HepG2 (cell line): ENCODE results near the gene TCERG1. TPM values are rescaled to one million over a fixed set of nuclear protein-coding genes. Genes with fewer than 3 reads are reported as not detected.

Experiments used
- FOSL1 ChIP-seq: sonication (generic); formaldehyde crosslinking; IDR thresholded peaks from 2 replicates; pipeline ENCODE4 v1.9.0; 2021; ENCODE audit warnings: missing genetic modification reagents, borderline replicate concordance
- HIVEP1 ChIP-seq: sonication (generic); formaldehyde crosslinking; IDR thresholded peaks from 2 replicates; pipeline ENCODE4 v1.4.0; 2020; ENCODE audit warnings: mild to moderate bottlenecking, missing genetic modification reagents
- NFYB ChIP-seq: sonication (generic); formaldehyde crosslinking; IDR thresholded peaks from 2 replicates; pipeline ENCODE4 v1.4.0; 2020; ENCODE audit warnings: missing genetic modification reagents
- SPEN ChIP-seq: sonication (generic); formaldehyde crosslinking; IDR thresholded peaks from 2 replicates; pipeline ENCODE4 v1.5.1; 2020; ENCODE audit warnings: low read depth, mild to moderate bottlenecking, missing genetic modification reagents
- ZNF703 ChIP-seq: sonication (generic); formaldehyde crosslinking; IDR thresholded peaks from 2 replicates; pipeline ENCODE4 v1.5.1; 2020; ENCODE audit warnings: missing genetic modification reagents, mild to moderate bottlenecking, moderate library complexity, borderline replicate concordance
- ZNF766 ChIP-seq: sonication (generic); formaldehyde crosslinking; IDR thresholded peaks from 2 replicates; pipeline ENCODE4 v1.5.0; 2020; ENCODE audit warnings: missing genetic modification reagents, borderline replicate concordance
- polyA plus RNA-seq, 8 experiments: library from polyadenylated mRNA; depleted of rRNA in 3 of 8; stranded (reverse) in 7 of 8; unstranded in 1 of 8; fragments of >200 nt; fragmentation: Illumina TruSeq in 4 of 8; extraction: Trizol in 4 of 8; gene quantifications; 2 replicates each; pipeline versions ENCODE4 v1.2.1 to v1.2.3, GENCODE V29; 2011 to 2016; ENCODE audit warnings: low read depth in 4 of 8, missing spikeins in 1 of 8, mixed read lengths in 1 of 8; ENCODE audit not compliant: insufficient read depth in 1 of 8
- total RNA-seq, 5 experiments: library from RNA; depleted of rRNA; stranded (reverse); fragments of >200 nt; fragmentation: Illumina TruSeq; extraction: Trizol; gene quantifications; 2 replicates each; pipeline ENCODE4 v1.2.3, GENCODE V29; 2016; ENCODE audit warnings: low read depth in 1 of 5
- TF ChIP-seq, protein P1 (sequence below): fragments of 450-650 bp; IDR thresholded peaks from 2 replicates; pipeline ENCODE4 v1.6.1; 2016
- TF ChIP-seq, protein P2 (sequence below): sonication (generic); formaldehyde crosslinking; IDR thresholded peaks from 2 replicates; pipeline ENCODE4 v1.4.0; 2020; ENCODE audit warnings: missing genetic modification reagents
- TF ChIP-seq, protein P3 (sequence below): sonication (generic); formaldehyde crosslinking; IDR thresholded peaks from 2 replicates; pipeline ENCODE4 v1.4.0; 2020; ENCODE audit warnings: missing genetic modification reagents, borderline replicate concordance
- TF ChIP-seq, protein P4 (sequence below): IDR thresholded peaks from 2 replicates; pipeline ENCODE4 v1.6.1; 2016; ENCODE audit warnings: missing compliant biosample characterization, missing genetic modification reagents, borderline replicate concordance
- TF ChIP-seq, protein P5 (sequence below): sonication (generic); formaldehyde crosslinking; IDR thresholded peaks from 2 replicates; pipeline ENCODE4 v1.8.1; 2022; ENCODE audit warnings: low read depth, mild to moderate bottlenecking, missing genetic modification reagents
- TF ChIP-seq, protein P6 (sequence below): sonication (generic); formaldehyde crosslinking; IDR thresholded peaks from 2 replicates; pipeline ENCODE4 v1.8.1; 2023; ENCODE audit warnings: mild to moderate bottlenecking, missing genetic modification reagents

Gene TCERG1
- total and polyA plus RNA-seq, 2 of the 13 experiments (the other 11 are each of a cell fraction or from before 2014, with no cell fraction given), result 71.7 to 86.6 TPM

DNA sequence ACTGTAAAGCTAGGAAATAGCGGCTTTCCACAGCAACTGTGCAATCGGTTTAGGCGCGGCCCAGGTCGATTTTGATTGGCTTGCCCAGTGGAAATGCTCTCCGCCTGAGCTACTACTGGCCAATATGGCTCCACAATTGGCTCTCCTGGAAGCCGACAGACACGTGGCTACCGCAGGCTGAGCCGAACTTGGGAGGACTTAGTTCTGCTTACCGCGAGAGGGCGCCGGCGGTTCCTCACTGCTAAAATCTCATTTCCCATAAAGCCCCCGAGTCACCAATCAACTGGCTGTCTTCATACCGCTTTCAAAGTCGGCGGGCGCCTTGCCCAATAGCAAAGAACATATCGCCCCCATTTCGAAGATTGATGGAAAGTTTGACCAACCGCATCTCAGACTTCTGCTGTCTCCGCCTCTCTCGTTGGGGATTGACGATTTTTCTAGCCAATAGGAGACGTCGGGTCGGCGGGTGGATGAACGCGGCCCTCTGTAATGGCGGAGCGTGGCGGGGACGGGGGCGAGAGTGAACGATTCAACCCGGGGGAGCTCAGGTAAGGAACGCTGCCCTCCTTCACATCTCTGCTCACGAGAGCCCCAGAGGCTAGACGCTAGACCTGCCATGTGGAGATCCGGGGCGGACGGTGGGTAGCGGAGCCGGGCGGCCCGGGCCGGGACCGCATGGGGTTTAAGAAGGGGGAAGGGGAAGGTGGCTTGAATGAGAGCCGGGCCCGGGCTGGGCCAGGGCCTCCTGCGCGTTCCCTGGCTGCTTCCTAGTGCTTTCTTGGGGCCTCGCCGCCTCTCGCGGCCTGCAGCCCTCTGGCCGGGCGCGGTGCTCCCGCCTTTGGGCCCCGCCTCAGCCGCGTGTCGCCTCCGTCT is at the start of gene TCERG1 (continued):
- TF ChIP-seq, protein P1, sequence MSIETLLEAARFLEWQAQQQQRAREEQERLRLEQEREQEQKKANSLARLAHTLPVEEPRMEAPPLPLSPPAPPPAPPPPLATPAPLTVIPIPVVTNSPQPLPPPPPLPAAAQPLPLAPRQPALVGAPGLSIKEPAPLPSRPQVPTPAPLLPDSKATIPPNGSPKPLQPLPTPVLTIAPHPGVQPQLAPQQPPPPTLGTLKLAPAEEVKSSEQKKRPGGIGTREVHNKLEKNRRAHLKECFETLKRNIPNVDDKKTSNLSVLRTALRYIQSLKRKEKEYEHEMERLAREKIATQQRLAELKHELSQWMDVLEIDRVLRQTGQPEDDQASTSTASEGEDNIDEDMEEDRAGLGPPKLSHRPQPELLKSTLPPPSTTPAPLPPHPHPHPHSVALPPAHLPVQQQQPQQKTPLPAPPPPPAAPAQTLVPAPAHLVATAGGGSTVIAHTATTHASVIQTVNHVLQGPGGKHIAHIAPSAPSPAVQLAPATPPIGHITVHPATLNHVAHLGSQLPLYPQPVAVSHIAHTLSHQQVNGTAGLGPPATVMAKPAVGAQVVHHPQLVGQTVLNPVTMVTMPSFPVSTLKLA, result peak; percentile 56; the same call in 1 of the 2 replicates
- TF ChIP-seq, protein P2, sequence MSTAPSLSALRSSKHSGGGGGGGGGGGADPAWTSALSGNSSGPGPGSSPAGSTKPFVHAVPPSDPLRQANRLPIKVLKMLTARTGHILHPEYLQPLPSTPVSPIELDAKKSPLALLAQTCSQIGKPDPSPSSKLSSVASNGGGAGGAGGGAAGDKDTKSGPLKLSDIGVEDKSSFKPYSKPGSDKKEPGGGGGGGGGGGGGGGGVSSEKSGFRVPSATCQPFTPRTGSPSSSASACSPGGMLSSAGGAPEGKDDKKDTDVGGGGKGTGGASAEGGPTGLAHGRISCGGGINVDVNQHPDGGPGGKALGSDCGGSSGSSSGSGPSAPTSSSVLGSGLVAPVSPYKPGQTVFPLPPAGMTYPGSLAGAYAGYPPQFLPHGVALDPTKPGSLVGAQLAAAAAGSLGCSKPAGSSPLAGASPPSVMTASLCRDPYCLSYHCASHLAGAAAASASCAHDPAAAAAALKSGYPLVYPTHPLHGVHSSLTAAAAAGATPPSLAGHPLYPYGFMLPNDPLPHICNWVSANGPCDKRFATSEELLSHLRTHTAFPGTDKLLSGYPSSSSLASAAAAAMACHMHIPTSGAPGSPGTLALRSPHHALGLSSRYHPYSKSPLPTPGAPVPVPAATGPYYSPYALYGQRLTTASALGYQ (CRISPR knock-in tag), result peak; percentile 41; the same call in 1 of the 2 replicates
- TF ChIP-seq FOSL1, result 0 out of 2 replicates have a peak, but pooled peaks have one; percentile 19
- TF ChIP-seq, protein P3, sequence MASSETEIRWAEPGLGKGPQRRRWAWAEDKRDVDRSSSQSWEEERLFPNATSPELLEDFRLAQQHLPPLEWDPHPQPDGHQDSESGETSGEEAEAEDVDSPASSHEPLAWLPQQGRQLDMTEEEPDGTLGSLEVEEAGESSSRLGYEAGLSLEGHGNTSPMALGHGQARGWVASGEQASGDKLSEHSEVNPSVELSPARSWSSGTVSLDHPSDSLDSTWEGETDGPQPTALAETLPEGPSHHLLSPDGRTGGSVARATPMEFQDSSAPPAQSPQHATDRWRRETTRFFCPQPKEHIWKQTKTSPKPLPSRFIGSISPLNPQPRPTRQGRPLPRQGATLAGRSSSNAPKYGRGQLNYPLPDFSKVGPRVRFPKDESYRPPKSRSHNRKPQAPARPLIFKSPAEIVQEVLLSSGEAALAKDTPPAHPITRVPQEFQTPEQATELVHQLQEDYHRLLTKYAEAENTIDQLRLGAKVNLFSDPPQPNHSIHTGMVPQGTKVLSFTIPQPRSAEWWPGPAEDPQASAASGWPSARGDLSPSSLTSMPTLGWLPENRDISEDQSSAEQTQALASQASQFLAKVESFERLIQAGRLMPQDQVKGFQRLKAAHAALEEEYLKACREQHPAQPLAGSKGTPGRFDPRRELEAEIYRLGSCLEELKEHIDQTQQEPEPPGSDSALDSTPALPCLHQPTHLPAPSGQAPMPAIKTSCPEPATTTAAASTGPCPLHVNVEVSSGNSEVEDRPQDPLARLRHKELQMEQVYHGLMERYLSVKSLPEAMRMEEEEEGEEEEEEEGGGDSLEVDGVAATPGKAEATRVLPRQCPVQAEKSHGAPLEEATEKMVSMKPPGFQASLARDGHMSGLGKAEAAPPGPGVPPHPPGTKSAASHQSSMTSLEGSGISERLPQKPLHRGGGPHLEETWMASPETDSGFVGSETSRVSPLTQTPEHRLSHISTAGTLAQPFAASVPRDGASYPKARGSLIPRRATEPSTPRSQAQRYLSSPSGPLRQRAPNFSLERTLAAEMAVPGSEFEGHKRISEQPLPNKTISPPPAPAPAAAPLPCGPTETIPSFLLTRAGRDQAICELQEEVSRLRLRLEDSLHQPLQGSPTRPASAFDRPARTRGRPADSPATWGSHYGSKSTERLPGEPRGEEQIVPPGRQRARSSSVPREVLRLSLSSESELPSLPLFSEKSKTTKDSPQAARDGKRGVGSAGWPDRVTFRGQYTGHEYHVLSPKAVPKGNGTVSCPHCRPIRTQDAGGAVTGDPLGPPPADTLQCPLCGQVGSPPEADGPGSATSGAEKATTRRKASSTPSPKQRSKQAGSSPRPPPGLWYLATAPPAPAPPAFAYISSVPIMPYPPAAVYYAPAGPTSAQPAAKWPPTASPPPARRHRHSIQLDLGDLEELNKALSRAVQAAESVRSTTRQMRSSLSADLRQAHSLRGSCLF (CRISPR knock-in tag), result 0 out of 2 replicates have a peak, but pooled peaks have one; percentile 26
- TF ChIP-seq HIVEP1 (CRISPR knock-in tag), result no peak; the same call in 1 of the 2 replicates
- peak; percentile 99 for TF ChIP-seq NFYB
- TF ChIP-seq, protein P4, sequence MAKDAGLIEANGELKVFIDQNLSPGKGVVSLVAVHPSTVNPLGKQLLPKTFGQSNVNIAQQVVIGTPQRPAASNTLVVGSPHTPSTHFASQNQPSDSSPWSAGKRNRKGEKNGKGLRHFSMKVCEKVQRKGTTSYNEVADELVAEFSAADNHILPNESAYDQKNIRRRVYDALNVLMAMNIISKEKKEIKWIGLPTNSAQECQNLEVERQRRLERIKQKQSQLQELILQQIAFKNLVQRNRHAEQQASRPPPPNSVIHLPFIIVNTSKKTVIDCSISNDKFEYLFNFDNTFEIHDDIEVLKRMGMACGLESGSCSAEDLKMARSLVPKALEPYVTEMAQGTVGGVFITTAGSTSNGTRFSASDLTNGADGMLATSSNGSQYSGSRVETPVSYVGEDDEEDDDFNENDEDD, result peak; percentile 96
- peak; percentile 57; the same call in 1 of the 2 replicates for TF ChIP-seq ZNF703 (CRISPR knock-in tag)
- TF ChIP-seq, protein P5, sequence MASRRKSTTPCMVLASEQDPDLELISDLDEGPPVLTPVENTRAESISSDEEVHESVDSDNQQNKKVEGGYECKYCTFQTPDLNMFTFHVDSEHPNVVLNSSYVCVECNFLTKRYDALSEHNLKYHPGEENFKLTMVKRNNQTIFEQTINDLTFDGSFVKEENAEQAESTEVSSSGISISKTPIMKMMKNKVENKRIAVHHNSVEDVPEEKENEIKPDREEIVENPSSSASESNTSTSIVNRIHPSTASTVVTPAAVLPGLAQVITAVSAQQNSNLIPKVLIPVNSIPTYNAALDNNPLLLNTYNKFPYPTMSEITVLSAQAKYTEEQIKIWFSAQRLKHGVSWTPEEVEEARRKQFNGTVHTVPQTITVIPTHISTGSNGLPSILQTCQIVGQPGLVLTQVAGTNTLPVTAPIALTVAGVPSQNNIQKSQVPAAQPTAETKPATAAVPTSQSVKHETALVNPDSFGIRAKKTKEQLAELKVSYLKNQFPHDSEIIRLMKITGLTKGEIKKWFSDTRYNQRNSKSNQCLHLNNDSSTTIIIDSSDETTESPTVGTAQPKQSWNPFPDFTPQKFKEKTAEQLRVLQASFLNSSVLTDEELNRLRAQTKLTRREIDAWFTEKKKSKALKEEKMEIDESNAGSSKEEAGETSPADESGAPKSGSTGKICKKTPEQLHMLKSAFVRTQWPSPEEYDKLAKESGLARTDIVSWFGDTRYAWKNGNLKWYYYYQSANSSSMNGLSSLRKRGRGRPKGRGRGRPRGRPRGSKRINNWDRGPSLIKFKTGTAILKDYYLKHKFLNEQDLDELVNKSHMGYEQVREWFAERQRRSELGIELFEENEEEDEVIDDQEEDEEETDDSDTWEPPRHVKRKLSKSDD (CRISPR knock-in tag), result peak; percentile 78; the same call in 1 of the 2 replicates
- TF ChIP-seq ZNF766 (CRISPR knock-in tag), result peak; percentile 35; the same call in 1 of the 2 replicates
- TF ChIP-seq, protein P6, sequence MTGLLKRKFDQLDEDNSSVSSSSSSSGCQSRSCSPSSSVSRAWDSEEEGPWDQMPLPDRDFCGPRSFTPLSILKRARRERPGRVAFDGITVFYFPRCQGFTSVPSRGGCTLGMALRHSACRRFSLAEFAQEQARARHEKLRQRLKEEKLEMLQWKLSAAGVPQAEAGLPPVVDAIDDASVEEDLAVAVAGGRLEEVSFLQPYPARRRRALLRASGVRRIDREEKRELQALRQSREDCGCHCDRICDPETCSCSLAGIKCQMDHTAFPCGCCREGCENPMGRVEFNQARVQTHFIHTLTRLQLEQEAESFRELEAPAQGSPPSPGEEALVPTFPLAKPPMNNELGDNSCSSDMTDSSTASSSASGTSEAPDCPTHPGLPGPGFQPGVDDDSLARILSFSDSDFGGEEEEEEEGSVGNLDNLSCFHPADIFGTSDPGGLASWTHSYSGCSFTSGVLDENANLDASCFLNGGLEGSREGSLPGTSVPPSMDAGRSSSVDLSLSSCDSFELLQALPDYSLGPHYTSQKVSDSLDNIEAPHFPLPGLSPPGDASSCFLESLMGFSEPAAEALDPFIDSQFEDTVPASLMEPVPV (CRISPR knock-in tag), result peak; percentile 95
- peak; percentile 81 for TF ChIP-seq SPEN (CRISPR knock-in tag)
